C4-2B (cell line): ENCODE data around the gene SLC25A21.

Experiments
- CTCF ChIP-seq: fragments of 450-650 bp; conservative IDR thresholded peaks from 2 replicates; pipeline ENCODE4 v1.5.1; 2017; ENCODE audit warnings: mild to moderate bottlenecking
- ZFX ChIP-seq: fragments of 450-650 bp; IDR thresholded peaks from 2 replicates; pipeline ENCODE4 v1.6.1; 2017

- no peak for TF ChIP-seq CTCF
- TF ChIP-seq ZFX: no peak
These were observed 29.5 kb downstream of the SLC25A21 start for GRCh38 chr14:37142835-37143401.
